Mammary epithelial cell (primary cell): ENCODE data around the gene CEP170.

Experiments used
- CTCF ChIP-seq, 2 donors: IDR thresholded peaks in 1 of 2; conservative IDR thresholded peaks in 1 of 2; 2 replicates each; pipeline ENCODE4 v1.5.1; 2011 to 2012; ENCODE audit warnings: inconsistent platforms in 2 of 2, low read length in 2 of 2, mild to moderate bottlenecking in 2 of 2, control low read depth in 1 of 2, low read depth in 1 of 2; ENCODE audit not compliant: insufficient read depth in 1 of 2; ENCODE audit errors: extremely low read depth in 1 of 2
- EZH2 ChIP-seq: IDR thresholded peaks from 2 replicates; pipeline ENCODE4 v1.6.1; 2012; ENCODE audit warnings: low read length, inconsistent platforms, borderline replicate concordance

- TF ChIP-seq CTCF (conservative IDR thresholded peaks at IDR 0.05 in 1 of 2, IDR thresholded peaks at IDR 0.05 in 1 of 2; ENCODE audit: extremely low read depth in 1 of 2, insufficient read depth in 1 of 2, low read depth in 1 of 2, low read length in 2 of 2): no peak
- no peak for TF ChIP-seq EZH2
These were observed 75.4 kb downstream of the CEP170 start for GRCh38 chr1:243179720-243180119.
